Endothelial cell of umbilical vein (primary cell): ENCODE data around the gene GMPPA. TPM values are rescaled to one million over a fixed set of nuclear protein-coding genes. Genes with fewer than 3 reads are reported as not detected.

Experiments used
- BruUV-seq: library from RNA; stranded (reverse); fragments of 400-500 nt; replicated peaks from 2 replicates; lab custom pipeline; 2021; lab: Mats Ljungman, UMichigan
- CTCF ChIA-PET: fragments of 300-600, 350-600 bp; sonication (Branson Sonifier 250); formaldehyde crosslinking; loops from one replicate; lab custom pipeline; 2021; ENCODE audit warnings: antibody characterized with exemption, inconsistent platforms; lab: Charles Lee
- POLR2A ChIA-PET: fragments of 300-600, 350-600 bp; sonication (Branson Sonifier 250); formaldehyde crosslinking; loops from one replicate; lab custom pipeline; 2021; ENCODE audit warnings: antibody characterized with exemption, inconsistent platforms; lab: Charles Lee
- DNase-seq: peaks from one replicate; pipeline ENCODE4 v3.0.0-alpha.2; 2011; ENCODE audit warnings: low read depth, low spot score
- FAIRE-seq: peaks from 2 replicates; lab custom pipeline; 2011; peaks lifted over from hg19 to GRCh38; lab: Jason Lieb, UNC
- H2AFZ ChIP-seq: 2 replicates; pipeline ENCODE4 v1.6.0; 2012; ENCODE audit warnings: low read depth, low read length, control low read depth, inconsistent platforms
- H3K27ac ChIP-seq: 2 replicates; pipeline ENCODE4 v1.5.1; 2011; ENCODE audit warnings: low read depth, mild to moderate bottlenecking, control low read depth, low read length, moderate library complexity; ENCODE audit not compliant: insufficient read depth
- H3K27me3 ChIP-seq, 2 experiments: 2 replicates each; pipeline versions ENCODE4 v1.6.0 to v1.6.1; 2011; ENCODE audit warnings: low read length in 2 of 2, mixed read lengths in 1 of 2; ENCODE audit not compliant: control insufficient read depth in 2 of 2, insufficient read depth in 2 of 2
- H3K36me3 ChIP-seq, 2 experiments: 2 replicates in 1 of 2; 3 replicates in 1 of 2; pipeline ENCODE4 v1.5.1; 2011; ENCODE audit warnings: low read length in 2 of 2, mild to moderate bottlenecking in 1 of 2, moderate library complexity in 1 of 2; ENCODE audit not compliant: control insufficient read depth in 2 of 2, insufficient read depth in 2 of 2; ENCODE audit errors: extremely low read depth in 1 of 2
- H3K4me1 ChIP-seq: 3 replicates; pipeline ENCODE4 v1.5.1; 2011; ENCODE audit warnings: mild to moderate bottlenecking, low read length; ENCODE audit not compliant: control insufficient read depth, insufficient read depth; ENCODE audit errors: extremely low read depth
- H3K4me2 ChIP-seq: 2 replicates; pipeline ENCODE4 v1.6.1; 2011; ENCODE audit warnings: low read length, control low read depth, mixed read lengths; ENCODE audit not compliant: insufficient read depth
- H3K4me3 ChIP-seq, 3 experiments: fragments of 200-600 bp in 1 of 3; sonication (generic), shearing (Covaris generic) in 1 of 3; replicated peaks in 1 of 3; 2 replicates each; pipeline ENCODE4 v1.5.1; 2011 to 2016; ENCODE audit warnings: control low read depth in 3 of 3, low read length in 3 of 3, mild to moderate bottlenecking in 2 of 3, inconsistent platforms in 1 of 3, low read depth in 1 of 3, moderate library complexity in 1 of 3; ENCODE audit not compliant: insufficient read depth in 1 of 3
- H3K79me2 ChIP-seq: 2 replicates; pipeline ENCODE4 v1.6.0; 2012; ENCODE audit warnings: low read length, inconsistent platforms; ENCODE audit not compliant: control insufficient read depth, insufficient read depth
- H3K9ac ChIP-seq: replicated peaks from 2 replicates; pipeline ENCODE3; 2011; ENCODE audit warnings: low read length, control low read depth; ENCODE audit not compliant: insufficient read depth; ENCODE audit errors: extremely low read depth
- H3K9me1 ChIP-seq: replicated peaks from 3 replicates; pipeline ENCODE4 v1.6.0; 2011; ENCODE audit warnings: mild to moderate bottlenecking, low read length; ENCODE audit not compliant: control insufficient read depth, insufficient read depth; ENCODE audit errors: extremely low read depth
- H3K9me3 ChIP-seq: replicated peaks from 2 replicates; pipeline ENCODE4 v1.5.1; 2012; ENCODE audit warnings: low read length, inconsistent platforms; ENCODE audit not compliant: control insufficient read depth, insufficient read depth
- H4K20me1 ChIP-seq: replicated peaks from 2 replicates; pipeline ENCODE3; 2011; ENCODE audit warnings: mild to moderate bottlenecking, low read length; ENCODE audit not compliant: control insufficient read depth, insufficient read depth; ENCODE audit errors: extremely low read depth
- CTCF ChIP-seq, 2 donors: IDR thresholded peaks; 1 replicate in 1 of 2; 2 replicates in 1 of 2; pipeline ENCODE4 v1.5.1; 2011; ENCODE audit warnings: low read length in 2 of 2, mild to moderate bottlenecking in 2 of 2, moderate library complexity in 2 of 2, control low read depth in 1 of 2, inconsistent platforms in 1 of 2, low read depth in 1 of 2; ENCODE audit not compliant: insufficient read depth in 1 of 2; ENCODE audit errors: extremely low read depth in 1 of 2
- EZH2 ChIP-seq: IDR thresholded peaks from 2 replicates; pipeline ENCODE4 v1.6.1; 2012; ENCODE audit warnings: borderline replicate concordance, low read depth, mild to moderate bottlenecking, moderate library complexity, low read length, inconsistent platforms; ENCODE audit not compliant: severe bottlenecking
- FOS ChIP-seq: IDR thresholded peaks from 2 replicates; pipeline ENCODE4 v1.6.1; 2011; ENCODE audit warnings: mild to moderate bottlenecking, low read length, moderate library complexity, borderline replicate concordance; ENCODE audit not compliant: insufficient read depth
- GATA2 ChIP-seq: IDR thresholded peaks from 2 replicates; pipeline ENCODE4 v1.7.0; 2011; ENCODE audit warnings: low read depth, mild to moderate bottlenecking, moderate library complexity, mixed read lengths, low read length; ENCODE audit not compliant: insufficient read length, insufficient read depth
- JUN ChIP-seq: IDR thresholded peaks from 2 replicates; pipeline ENCODE4 v1.6.1; 2011; ENCODE audit warnings: borderline replicate concordance, low read depth; ENCODE audit not compliant: insufficient read length, insufficient read depth
- MYC ChIP-seq: IDR thresholded peaks from one replicate; pipeline ENCODE4 v1.6.1; 2011; ENCODE audit warnings: mild to moderate bottlenecking, low read depth, low read length
- POLR2A ChIP-seq: IDR thresholded peaks from 2 replicates; pipeline ENCODE4 v1.6.1; 2012; ENCODE audit warnings: low read depth, mild to moderate bottlenecking, control low read depth, low read length
- POLR2AphosphoS5 ChIP-seq: IDR thresholded peaks from 2 replicates; pipeline ENCODE4 v1.6.1; 2012; ENCODE audit warnings: low read depth, mild to moderate bottlenecking, control low read depth, low read length, moderate library complexity; ENCODE audit not compliant: insufficient read depth
- dilution Hi-C: fragments of 300-500 bp; cut with MboI; formaldehyde crosslinking; loops from one replicate; pipeline ENCODE4 v1.15.0; 2019; ENCODE audit warnings: low sequenced_read_pairs; ENCODE audit not compliant: extremely low pct_ligation_motif_present
- intact Hi-C: fragments of 100-400 bp; cut with micrococcal nuclease; formaldehyde crosslinking; loops from one replicate; pipeline ENCODE4 v1.10.0; 2022
- polyA plus RNA-seq, 4 experiments: library from polyadenylated mRNA; depleted of rRNA in 3 of 4; stranded (reverse) in 3 of 4; unstranded in 1 of 4; fragments of >200 nt; gene quantifications; 2 replicates each; pipeline versions ENCODE4 v1.2.1 to v1.2.3, GENCODE V29; 2011 to 2012; ENCODE audit warnings: missing spikeins in 1 of 4
- total RNA-seq: library from RNA; stranded (reverse); gene quantifications from 2 replicates; pipeline ENCODE4 v1.2.3, GENCODE V29; 2021
- TF ChIP-seq, protein P1 (sequence below): IDR thresholded peaks from 2 replicates; pipeline ENCODE4 v1.6.1; 2011; ENCODE audit not compliant: insufficient read depth, insufficient read length

GMPPA gene
- total and polyA plus RNA-seq, 2 donors (not counting 3 experiments of a cell fraction or from before 2014, with no cell fraction given): 39.1 to 104 TPM

DNA sequence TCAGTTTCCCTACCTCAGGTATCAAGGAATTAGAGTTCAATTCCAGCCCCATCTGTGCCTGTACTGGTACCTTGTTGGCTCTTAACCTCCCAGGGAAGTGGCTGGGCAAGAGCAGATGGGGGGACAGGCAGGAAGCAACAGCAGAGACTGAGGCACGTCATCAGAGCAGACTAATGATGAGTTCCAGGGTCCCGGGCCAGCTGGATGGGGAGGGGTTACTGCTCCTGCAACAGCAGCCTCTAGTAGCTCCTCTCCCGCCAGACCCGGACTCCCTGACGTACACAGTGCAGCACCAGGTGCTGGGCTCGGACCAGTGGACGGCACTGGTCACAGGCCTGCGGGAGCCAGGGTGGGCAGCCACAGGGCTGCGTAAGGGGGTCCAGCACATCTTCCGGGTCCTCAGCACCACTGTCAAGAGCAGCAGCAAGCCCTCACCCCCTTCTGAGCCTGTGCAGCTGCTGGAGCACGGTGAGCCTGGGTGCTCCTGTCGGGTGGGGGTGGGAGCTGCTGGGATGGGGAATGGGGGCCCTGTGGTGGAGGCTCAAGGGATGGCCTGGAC, 26.0 kb upstream of the GMPPA start:
- H3K9ac ChIP-seq: no peak overlapping the region
- no peak for DNase-seq
- H3K27ac ChIP-seq: no peak overlapping the region
- H4K20me1 ChIP-seq: no peaks in the 10 kb centered on the region
- dilution Hi-C loops (no loop called here), intact Hi-C loops (no loop called here)
- no peaks in the 10 kb centered on the region for H3K4me1 ChIP-seq
- H3K9me3 ChIP-seq: no peaks in the 10 kb centered on the region
- no peak for FAIRE-seq
- ChIA-PET POLR2A (interaction anchor here (0.6 kb wide), 1 partner anchor 211 kb away, joined by 12 read pairs; no protein-coding TSS in a partner anchor), CTCF (interaction anchor here (0.8 to 7.0 kb wide), 7 partner anchors 9 to 68 kb away, joined by 3 to 115 read pairs (median 4); a partner anchor contains a TSS)
- H3K4me2 ChIP-seq: no peak overlapping the region
- H3K9me1 ChIP-seq: no peaks in the 10 kb centered on the region
- TF ChIP-seq FOS (no peak), GATA2 (no peak), JUN (no peak), EZH2 (no peak), MYC (no peak), CTCF (IDR thresholded peaks at IDR 0.05; ENCODE audit: extremely low read depth in 1 of 2, insufficient read depth in 1 of 2, low read depth in 1 of 2, low read length in 2 of 2) (no peak), POLR2AphosphoS5 (no peak), POLR2A (no peak)
- TF ChIP-seq, protein P1, sequence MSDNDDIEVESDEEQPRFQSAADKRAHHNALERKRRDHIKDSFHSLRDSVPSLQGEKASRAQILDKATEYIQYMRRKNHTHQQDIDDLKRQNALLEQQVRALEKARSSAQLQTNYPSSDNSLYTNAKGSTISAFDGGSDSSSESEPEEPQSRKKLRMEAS: no peak
- H3K27me3 ChIP-seq: no peaks in the 10 kb centered on the region
- no peak overlapping the region for H3K4me3 ChIP-seq
- no peaks in the 10 kb centered on the region for H3K36me3 ChIP-seq
- BruUV-seq: no TSS peak
- H2AFZ ChIP-seq: no peak overlapping the region
- H3K79me2 ChIP-seq: no peaks in the 10 kb centered on the region
